Head of caudate nucleus (tissue), 42 donors: ENCODE results near the gene DLX4.
A peak's percentile ranks its signal among the peaks of the same experiment; 100 is the strongest.

Experiments used
- DNase-seq, 42 donors: peaks; one replicate each; pipeline versions ENCODE4 v3.0.0 to v3.0.0-alpha.2; 2020 to 2021; ENCODE audit warnings: mixed read lengths in 7 of 42
- intact Hi-C: fragments of 100-400 bp; cut with DNase I; formaldehyde crosslinking; loops from one replicate; pipeline ENCODE4 v1.15.0; 2022

The DLX4 gene

DNA sequence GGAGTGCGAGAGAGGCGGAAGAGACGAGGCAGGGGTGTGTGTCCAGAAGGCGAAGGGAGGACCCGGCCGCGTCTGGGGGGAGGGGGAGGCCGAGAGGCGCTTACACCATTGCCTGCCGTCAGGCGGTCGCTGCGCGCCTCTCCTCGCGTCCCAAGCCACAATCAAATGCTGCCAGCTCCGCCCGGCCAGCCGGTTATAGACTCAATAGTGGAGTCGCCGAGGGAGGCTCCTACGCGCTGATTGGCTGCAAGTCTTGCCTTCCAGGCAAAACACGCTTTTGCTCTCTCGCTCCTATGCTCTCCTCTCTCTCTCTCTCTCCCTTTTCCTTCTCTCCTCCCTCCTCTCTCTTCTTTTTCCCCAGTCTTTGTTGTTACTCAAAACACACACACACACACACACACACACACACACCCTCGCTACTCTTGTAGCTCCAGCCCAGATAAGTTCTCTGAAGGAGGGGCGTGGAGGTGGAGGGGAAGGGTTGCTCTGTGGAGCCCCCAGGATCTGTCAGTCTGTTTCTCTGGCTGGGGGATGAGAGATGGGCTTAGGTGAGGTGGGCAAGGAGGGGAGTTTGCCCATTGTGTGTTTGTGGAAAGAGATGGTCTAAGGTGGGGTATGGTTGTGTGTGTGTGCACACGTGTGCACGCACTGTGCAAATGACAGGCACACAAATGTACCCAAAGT, 26.2 kb downstream of the DLX4 start, which contains the start of gene DLX3:
Gene DLX3 (minus strand): TSS at position 170 of the 684 bp plus-strand sequence. CDS start 226 bp downstream, outside the sequence.
- peak in 8 of 42 donors; percentile 14 to 54 (median 22) for DNase-seq
- intact Hi-C loops, result loop anchor here (5.0 kb wide), 3 partner anchors 43 to 133 kb away; no protein-coding TSS in a partner anchor

- intact Hi-C loops, result loop anchor here (5.0 kb wide), 3 partner anchors 44 to 134 kb away; no protein-coding TSS in a partner anchor
- peak in 1 of 42 donors; percentile 35 for DNase-seq
Observed at GRCh38 chr17:49996121-49996494, 27.1 kb downstream of the DLX4 start.

- peak in 33 of 42 donors; percentile 22 to 80 (median 56) for DNase-seq
- intact Hi-C loops, result loop anchor here (5.0 kb wide), 3 partner anchors 44 to 134 kb away; no protein-coding TSS in a partner anchor
Observed at GRCh38 chr17:49996495-49997300, 27.7 kb downstream of the DLX4 start.

DNA sequence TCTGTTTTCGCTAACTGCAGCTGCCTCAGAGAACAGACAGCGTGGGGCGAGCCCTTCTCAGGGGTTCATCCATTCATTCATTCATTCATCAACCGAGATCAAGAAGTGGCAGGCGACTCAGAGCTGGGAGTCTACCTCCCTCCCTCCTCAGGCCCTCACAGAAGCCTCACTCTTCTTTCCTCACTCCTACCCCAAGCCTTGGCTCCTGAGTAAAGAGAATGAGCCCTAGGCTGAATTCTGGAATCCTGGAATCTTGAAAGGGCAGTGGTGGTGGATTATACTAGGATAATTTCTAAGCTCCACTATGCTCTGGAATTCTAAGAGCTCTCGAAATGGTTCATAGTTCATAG, 28.3 kb downstream of the DLX4 start:
- intact Hi-C loops, result loop anchor here (5.0 kb wide), 3 partner anchors 45 to 135 kb away; no protein-coding TSS in a partner anchor

GRCh38 chr17:49997773-49998703, 29.0 kb downstream of the DLX4 start:
- intact Hi-C loops, result loop anchor here (5.0 kb wide), 3 partner anchors 46 to 136 kb away; no protein-coding TSS in a partner anchor
- peak; percentile 45 to 89 (median 74) for DNase-seq

More for the DNA sequence above, 28.3 kb downstream of the DLX4 start:
- DNase-seq, result no peak

GRCh38 chr17:49998836-49999511, 30.0 kb downstream of the DLX4 start:
- DNase-seq, result peak in 1 of 42 donors; percentile 19
- intact Hi-C loops, result loop anchor here (5.0 kb wide), 3 partner anchors 47 to 137 kb away; no protein-coding TSS in a partner anchor

GRCh38 chr17:50003911-50004310, 34.9 kb downstream of the DLX4 start:
- DNase-seq, result peak in 2 of 42 donors; percentile 18 to 26
- intact Hi-C loops, result no loop called here

DNA sequence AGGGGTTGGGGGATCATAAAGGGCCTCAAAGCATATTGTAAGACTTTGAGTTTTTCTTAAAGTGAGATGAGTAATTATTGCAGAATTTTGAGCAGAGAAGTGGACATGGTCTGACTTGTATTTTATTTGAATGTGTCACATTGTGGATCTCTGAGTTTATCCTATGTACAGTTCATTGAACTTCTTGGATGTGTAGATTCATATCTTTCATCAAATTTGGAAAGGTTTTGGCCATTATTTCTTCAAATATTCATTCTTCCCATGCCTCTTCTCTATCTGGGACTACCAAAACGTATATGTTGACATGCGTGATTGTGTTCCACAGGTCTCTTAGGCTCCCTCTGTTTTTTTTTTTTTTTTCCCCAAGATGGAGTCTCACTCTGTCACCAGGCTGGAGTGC, 40.3 kb downstream of the DLX4 start:
- intact Hi-C loops, result no loop called here
- DNase-seq, result no peak

DNA sequence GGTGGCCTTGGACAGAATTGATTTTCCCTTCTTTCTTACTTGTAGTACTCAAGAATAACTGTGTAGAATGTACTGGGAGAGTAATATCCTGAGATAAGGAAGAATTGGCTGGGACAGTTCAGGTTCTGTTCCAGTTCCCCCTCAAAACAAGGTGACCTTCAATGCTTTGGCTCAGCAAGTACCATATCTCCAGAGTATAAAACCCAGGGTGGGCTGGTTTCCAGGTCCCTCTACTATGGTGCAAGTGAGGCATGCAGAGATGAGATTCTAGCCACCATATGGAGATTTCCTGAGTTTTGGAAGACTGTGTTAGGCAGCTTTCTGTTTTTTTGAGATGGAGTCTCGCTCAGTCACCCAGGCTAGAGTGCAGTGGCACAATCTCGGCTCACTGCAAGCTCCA, 44.1 kb downstream of the DLX4 start:
- peak in 1 of 42 donors; percentile 5 for DNase-seq
- intact Hi-C loops, result no loop called here

DNA sequence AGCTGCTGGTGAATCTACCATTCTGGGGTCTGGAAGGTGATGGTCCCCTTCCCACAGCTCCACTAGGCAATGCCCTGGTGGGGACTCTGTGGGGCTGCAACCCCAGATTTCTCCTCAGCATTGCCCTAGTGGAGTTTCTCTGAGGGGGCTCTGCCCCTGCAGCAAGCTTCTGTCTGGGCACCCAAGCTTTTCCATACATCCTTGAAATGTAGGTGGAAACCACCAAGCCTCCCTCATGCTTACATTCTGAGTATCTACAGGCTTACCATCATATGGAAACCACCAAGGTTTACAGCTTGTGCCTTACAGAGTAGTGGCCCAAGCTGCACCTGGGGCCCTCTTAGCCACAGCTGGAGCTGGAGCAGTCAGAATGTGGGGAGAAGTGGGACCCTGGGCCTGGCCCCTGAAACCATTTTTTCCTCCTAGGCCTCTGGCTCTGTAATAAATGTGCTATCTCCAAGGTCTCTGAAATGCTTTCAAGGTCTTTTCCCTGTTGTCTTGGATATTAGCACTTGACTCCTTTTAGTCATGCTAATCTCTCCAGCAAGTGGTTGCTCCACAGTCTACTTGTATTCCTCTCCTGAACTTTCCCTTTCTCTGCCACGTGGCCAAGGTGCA, 45.6 kb downstream of the DLX4 start:
- intact Hi-C loops, result no loop called here

DNA sequence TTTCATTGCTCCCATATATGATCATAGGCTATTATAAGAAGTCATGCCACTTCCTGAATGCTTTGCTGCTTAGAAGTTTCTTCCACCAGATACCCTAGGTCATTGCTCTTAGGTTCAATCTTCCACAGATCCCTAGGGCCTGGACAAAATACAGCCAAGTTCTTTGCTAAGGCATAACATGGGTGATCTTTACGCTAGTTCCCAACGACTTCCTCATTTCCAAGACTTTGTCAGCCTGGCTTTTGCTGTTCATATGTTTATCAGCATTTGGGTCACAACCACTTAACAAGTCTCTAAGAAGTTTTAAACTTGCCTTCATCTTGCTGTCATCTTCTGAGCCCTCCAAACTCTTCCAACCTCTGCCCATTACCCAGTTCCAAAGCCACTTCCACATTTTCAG, 46.2 kb downstream of the DLX4 start:
- intact Hi-C loops, result no loop called here

More for the DNA sequence above, 45.6 kb downstream of the DLX4 start:
- no peak for DNase-seq

GRCh38 chr17:50018909-50019308, 49.9 kb downstream of the DLX4 start:
- intact Hi-C loops, result no loop called here

More for the DNA sequence above, 46.2 kb downstream of the DLX4 start:
- DNase-seq, result peak in 1 of 42 donors; percentile 4

DNA sequence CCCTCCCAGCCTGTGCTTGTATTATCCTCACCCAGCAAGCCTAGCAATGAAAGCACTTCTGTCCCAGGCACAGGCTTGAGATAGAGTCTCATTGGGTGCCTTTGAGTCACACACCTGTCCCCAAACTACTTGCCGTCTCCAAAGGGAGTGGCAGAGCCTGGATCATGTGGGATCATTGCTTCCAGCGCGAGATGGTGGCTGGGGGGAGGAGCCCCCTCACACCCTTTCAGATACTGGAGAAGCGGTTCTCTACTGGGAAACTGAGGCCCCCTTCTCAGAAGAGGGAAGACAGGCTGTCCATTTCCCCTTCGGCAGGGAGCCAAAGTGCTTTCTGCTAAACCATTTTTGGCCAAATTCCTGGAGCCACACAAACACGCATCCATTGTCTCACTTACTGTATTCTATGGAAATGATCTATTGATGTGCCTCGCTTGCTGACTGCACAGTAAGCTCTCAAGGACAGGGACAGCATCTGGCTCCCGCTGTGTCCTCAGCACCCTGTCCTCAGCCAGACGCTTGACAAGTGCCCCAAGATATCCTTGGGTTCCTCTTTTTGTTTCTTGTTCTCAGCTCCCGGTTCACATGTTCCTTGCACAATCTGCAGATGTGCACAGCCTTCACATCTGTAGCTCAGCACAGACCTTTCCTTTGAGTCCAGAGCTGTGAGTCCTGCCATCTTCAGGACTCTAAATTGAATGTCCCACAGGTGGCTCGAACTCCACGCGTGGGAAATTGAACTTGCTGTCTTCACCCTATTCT, 52.0 kb downstream of the DLX4 start:
- intact Hi-C loops, result no loop called here

More at GRCh38 chr17:50018909-50019308, 49.9 kb downstream of the DLX4 start:
- DNase-seq, result no peak

GRCh38 chr17:50021681-50022370, 52.8 kb downstream of the DLX4 start:
- intact Hi-C loops, result no loop called here

More for the DNA sequence above, 52.0 kb downstream of the DLX4 start:
- DNase-seq, result peak in 2 of 42 donors; percentile 24 to 26

DNA sequence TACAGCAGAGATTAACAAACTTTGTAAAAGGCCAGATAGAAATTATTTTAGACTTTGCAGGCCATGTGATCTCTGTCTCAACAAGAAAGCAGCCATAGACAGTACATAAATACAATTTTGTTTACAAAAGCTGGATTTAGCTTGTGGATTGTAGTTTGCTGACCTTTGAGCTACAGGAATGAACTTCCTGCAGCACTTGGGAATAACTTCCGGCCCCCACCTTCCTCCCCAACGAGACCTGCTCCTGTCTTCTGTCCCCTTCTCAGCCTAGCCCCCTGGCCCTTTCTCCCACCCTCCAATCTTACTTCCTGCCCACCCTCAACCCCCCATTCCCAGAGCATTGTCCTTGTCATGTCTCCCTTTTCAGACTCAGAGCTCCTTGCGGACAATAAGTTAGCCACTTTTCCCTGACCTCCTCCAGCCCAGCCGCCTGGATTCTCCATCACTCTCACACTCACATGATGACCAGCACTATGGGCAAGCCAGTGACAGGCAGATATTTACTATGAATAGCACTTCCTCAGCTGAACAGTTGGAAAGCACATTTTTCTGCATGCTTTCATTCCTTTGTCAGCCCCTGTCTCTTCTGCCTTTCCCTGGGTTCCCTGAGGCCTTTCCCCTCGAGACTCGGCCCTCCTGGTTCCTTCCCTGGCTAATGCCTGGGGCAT, 53.6 kb downstream of the DLX4 start:
- intact Hi-C loops, result no loop called here
- DNase-seq, result peak in 2 of 42 donors; percentile 9 to 10

More at GRCh38 chr17:50021681-50022370, 52.8 kb downstream of the DLX4 start:
- peak in 2 of 42 donors; percentile 7 to 12 for DNase-seq

GRCh38 chr17:50023520-50023919, 54.5 kb downstream of the DLX4 start:
- DNase-seq, result no peak
- intact Hi-C loops, result no loop called here
